ENCODE results near the gene ZNF516. TPM values are rescaled to one million over a fixed set of nuclear protein-coding genes. Genes with fewer than 3 reads are reported as not detected.
A peak's percentile ranks its signal among the peaks of the same experiment; 100 is the strongest.

Gene ZNF516
- polyA plus RNA-seq, 10 donors, result 31.1 to 52.7 (median 39.9) TPM

- DNase-seq, result no peak
Observed at GRCh38 chr18:76368271-76368670, 126.8 kb downstream of the ZNF516 start.

DNA sequence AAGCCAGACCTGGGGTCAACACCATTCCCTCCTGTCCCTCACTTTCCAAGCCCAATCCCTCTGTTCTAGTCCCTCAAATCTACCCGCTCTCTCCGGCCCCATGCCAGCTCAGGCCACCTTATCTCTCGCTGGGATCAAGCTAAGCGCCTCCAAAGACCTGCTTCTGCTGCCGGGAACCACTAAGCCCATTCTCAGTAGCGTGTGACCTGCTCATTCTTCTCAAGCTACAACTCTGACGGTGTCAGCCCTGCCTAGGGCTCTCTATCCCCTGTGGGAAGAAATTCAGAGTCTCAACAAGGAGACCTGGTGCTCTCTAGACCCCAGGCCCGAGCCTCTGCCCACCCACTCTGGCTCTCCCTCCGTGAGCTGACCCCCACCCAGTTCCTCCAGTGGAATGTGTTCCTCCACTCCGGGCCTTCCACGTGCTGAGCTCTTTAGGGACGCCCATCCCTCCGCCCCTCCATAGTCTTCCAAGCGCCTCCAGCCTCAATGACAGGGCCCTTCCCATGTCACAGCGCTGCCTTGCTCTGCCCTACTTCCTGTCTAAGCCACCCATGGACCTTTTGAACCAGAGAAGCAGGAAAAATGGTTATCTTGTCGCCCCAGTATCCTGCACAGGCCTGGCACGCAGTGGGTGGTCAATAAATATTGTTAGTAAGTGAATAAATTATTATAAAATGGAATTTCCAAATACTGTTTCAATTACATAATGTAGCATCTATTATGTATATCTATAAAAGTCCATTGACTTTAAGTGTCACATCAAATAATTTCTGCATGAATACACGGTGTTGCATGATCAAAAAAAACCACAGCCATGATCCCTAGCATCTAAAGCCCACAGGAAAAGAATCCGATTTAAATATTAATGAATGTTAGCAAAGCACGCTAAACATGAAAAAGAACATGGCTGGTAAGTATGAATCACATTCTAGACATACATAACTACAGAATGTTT, 127.6 kb downstream of the ZNF516 start:
- DNase-seq, result no peak

- DNase-seq, result no peak
Observed at GRCh38 chr18:76365561-76365960, 129.5 kb downstream of the ZNF516 start.

DNA sequence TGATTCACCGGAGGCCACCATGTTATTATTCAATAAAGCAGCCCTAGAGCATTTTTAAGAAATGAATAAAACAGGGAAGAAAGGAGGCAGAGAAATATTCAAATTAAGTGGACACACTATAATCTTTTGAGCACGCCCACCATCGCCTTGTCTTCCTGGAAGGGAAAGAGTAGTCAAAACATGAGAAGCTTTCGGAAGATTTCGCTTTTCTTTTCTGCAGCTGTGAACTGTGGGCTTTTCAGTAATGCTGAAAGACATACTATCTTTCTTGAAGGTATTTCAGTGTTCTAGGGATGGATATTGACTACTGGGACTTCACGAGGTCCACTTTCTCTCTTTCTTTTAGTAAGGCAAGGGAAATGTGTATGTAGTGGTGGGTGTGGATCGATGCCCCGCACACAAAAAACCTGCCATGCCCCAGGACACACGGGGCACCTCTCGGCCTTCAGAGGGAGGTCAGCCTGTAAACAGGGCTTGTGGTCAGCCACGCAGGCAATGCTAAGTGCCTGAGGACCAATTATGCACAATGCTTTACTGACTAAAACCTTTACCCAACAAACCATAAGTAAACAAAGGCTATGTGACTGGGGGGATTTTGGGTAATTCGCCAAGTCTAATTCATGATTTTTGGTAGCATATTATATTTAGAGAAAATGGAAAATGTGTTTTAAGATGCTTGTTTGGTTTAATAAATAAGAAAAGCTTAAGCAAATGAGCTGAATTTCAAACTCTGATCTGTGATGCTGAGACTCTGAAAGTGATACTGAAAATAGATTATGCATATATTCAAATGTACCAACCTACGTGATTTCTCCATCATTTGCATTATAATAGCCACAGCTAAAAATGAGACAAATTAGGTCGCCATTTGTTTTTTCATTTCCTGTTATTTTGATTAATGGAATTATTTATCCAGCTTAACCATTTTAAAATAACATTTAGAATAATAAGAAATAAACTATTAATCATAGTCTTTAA, 130.5 kb downstream of the ZNF516 start:
- DNase-seq, result no peak

DNA sequence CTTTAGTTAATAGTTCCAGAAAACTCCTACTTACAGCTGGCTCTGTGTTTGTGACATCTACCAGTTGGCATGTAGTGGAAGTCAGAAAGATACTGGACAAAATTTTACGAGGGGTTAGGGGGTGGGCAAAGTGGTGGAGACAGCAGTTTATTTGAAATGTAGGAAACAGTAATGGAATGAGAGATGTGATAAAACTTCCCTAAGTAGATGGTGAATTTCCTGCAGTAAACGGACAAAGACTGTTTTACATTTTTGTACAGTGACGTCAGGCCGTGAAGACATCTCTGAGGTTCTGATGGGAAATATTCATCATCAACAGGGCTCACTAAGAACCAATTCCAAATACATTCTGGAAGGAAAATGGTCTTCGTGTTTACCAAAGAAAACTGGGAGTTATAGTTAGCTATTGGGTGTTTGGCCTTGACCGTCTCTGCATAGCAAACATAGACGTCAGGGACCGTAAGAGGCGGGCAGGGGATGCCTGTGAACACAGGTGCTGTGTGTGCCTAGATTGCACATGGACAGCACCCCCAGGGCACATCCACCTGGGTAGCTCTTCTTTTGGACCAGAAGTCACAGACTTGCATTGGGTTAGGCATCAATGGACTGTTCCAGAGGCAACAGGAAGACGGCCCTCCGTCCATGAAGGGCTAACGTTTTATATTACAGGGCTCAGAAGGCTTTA, 131.5 kb downstream of the ZNF516 start:
- DNase-seq, result peak in 1 of 3 donors; percentile 31

- no peak for DNase-seq
Observed at GRCh38 chr18:76362676-76363075, 132.4 kb downstream of the ZNF516 start.

- DNase-seq, result no peak
Observed at GRCh38 chr18:76361219-76361618, 133.8 kb downstream of the ZNF516 start.

GRCh38 chr18:76359909-76360308, 135.1 kb downstream of the ZNF516 start:
- DNase-seq, result no peak

GRCh38 chr18:76358774-76359173, 136.3 kb downstream of the ZNF516 start:
- DNase-seq, result no peak

DNA sequence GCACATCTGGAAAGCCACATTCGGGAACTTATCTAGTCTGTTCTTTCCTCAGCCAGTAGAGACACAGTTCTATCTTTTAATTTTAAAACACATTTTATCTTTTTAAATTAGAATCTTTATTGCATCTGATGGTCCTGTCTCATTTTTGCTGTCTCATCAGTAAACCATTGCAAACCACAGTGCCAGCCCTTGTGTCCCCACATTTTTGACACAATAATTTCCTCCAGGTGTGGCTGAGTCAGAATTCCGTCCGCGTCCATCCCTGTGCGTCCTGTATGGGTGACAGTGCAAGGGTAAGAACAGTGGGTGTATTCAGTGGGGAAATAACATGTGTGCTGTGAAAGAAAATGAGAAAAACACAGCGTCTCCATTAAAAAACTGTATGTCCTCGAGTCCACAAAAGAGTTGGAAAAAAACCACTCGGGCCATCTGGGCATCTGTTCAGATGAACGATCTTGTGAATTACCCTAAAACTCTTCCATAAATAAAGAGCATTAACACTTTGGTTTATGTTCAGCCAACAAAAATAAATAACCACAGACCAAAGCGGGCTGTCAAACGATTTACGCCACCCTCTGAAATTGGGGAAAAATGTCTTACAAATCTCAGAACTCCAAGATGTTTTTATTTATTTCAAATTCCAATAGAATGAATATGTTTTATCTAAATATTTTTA, 137.3 kb downstream of the ZNF516 start:
- DNase-seq, result no peak

DNA sequence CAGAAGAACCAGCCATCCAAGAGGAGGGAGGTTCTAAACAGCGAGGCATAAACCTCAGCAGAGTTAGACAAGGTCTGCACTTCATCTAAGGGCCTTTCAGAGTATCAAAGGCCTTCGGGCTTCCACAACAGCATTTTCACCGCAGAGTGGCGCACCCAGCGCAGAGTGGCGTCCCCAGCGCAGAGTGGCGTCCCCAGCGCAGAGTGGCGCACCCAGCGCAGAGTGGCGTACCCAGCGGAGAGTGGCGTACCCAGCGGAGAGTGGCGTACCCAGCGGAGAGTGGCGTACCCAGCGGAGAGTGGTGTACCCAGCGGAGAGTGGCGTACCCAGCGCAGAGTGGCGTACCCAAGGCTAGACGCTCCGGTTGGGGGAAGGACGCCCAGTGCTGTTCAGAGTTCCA, 137.9 kb downstream of the ZNF516 start:
- DNase-seq, result no peak

DNA sequence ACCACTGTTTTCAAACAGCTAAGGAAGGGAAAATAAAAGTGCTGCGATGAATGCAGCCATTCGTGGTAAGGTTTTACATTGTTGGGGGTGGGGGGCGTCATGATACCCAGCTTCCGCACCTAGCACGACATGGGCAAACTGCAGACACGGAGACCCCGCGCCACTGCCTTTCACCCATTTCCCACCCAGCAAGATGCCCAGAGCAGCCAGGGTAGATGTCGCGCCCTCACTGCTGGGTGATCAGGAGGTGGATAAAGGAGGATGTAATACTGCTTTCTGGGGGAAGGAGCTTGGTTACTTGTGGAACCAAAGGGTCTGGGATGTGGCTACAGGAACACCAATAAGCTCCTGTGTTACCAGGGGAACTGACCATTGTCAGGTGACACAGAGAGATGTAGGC, 138.4 kb downstream of the ZNF516 start:
- DNase-seq, result no peak

DNA sequence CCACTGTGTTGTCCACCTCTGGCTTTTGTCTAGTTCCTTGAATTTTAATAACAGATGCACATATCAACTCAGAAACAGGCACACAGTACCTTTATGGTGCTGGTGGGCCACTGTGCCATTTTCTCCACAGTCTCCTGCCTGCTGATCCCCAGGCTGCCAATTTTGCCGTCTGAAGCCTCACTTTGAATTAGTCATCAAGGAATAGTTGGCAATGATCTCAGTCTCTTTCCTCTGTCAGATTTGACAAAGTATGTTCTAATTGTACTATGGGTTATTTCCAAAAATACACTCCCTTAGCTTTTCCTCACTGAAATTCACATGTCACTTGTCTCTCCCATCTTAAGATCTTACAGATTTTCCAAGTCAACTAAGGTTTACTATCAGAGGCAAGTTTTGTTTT, 140.7 kb downstream of the ZNF516 start:
- peak in 1 of 3 donors; percentile 17 for DNase-seq

DNA sequence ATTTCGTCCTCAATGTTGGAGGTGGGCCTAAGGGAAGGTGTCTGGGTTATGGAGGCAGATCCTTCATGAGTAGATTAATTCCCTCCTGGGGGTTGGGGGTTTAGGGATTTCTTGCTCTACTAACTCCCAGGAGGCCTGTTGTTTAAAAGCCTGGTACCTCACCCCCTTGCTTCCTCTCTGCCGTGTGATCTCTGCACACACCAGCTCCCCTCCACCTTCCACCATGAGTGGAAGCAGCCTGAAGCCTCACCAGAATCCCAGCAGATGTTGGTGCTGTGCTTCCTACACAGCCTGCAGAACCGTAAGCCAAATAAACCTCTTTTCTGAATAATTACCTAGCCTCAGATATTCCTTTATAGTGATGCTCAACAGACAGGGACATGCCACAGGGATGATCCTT, 141.5 kb downstream of the ZNF516 start:
- DNase-seq, result no peak

DNA sequence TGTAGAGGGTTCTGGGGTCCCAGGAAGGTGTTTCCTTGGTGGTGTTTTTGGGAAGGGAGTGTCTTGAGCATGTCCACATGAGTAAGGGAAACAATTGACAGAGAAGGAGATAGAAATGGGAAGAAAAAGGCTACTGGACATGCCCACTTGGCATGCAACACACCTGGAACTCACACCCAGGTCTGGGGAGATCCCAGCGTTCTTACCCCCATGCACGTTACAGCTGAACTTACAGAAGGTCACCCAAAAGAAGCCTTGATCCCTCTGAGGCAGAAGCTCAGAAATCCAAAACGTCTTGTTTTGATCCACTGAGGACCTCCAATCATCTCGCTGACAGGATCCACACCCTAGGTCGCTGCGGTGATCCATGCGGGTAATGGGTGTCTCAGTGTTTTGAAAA, 142.0 kb downstream of the ZNF516 start:
- no peak for DNase-seq

DNA sequence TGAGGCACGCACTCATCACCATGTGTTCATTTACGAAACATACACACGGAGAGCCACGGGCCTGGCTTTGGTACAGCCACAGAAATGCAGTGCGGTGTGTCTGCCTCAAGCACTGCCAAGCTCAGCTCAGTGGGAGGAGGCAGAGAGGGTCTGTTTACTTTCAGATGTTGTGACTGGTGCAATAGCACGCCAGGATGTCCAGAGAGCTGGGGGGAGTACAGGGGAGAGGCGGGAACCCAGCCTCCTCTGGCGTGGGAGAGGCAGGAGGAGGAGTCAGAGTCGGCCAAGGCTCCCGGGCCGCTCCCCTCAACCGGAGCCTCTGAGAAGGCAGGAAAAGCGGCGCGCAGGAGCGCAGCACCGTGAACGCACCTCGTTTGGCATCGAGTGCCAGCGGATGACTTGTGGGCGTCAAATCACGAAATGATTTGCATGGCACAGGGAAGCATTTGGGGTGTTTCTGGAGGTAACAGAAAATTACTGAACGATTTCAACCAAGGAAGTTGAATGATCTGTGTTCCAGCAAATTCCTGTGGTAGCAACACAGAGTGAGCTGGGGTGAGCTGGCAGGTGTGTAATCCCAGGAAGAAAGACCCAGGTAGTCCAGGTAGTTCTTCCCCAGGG, 143.0 kb downstream of the ZNF516 start:
- peak; percentile 41 to 79 (median 58) for DNase-seq

DNA sequence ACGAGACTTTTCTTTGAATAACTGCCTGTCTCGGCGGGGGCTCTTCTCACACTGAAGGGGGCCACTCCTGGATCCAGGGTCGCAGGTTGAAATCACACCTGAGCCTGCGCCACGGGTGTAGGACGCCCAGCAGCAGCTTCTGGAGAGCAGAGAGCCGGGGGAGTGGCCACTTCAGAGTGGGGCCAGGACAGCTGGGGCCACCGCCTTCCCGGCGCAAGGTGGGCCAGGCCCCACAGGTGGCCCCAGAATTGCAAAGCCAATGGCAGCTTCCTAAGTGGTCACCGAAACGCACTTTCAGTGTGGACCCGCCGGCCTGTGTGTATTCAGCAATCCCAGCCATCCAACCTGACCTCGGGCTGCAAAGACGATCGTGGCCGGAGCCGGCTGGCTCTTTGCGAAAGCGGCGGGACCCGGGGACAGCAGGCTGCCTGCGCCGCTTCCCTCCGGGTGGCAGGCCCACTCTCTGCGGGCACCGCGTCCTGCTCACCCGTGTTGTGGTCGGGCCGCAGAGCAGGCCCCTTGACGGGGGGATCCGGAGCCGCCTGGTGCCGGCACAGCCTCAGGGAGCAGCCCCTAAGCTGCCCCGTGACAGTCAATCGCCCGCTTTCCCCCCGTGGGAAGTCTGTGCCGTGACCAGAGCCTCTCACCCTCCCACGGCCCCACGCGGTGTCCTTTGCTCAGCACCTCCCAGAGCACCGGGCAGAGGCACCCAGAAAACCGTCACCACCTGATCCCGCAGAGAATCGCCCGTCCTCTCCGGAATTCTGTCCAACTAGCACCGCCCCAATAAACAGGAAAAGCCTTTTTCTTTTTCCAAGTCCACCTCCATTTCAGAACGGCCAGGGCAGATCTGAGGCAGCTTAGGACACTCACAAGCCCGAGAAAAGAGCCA, 144.7 kb downstream of the ZNF516 start:
- no peak for DNase-seq

DNA sequence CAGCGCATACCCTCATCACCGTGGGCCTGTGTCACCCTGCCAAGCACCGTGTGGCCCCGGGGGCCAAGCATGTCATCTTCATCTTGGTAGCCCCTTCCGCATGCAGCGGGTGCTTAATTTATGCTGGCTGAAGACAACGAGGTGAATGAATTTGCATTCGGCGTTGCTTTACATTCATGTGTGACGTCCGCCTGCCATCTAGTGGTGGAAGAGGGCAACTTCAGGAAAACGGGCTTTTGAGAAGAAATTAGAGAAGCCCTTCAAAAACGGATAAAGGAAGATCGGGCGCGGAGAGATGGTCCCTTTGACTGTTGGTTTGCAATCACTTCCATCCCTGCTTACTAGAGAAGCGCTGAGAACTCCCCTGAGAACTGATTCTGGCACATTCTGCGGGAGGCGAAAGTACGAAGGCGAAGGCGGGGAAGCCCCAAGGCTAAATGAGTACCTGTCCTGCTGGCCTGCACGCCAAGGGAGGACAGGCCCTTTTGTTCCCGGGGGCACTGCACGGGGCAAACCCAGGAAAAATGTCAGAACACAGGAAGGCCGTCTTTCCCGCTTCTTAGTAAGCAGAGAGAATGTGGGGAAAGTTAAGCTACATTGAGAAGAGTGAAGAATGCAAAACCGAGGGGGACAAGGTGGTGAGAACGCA, 145.9 kb downstream of the ZNF516 start:
- DNase-seq, result peak; percentile 66 to 86 (median 75)

Data from muscle of back (tissue), 11 donors.